Right lung (tissue), 5 donors: ENCODE data around the gene G3BP2. TPM values are rescaled to one million over a fixed set of nuclear protein-coding genes. Genes with fewer than 3 reads are reported as not detected.
A peak's percentile ranks its signal among the peaks of the same experiment; 100 is the strongest.

ENCODE experiments used
- DNase-seq, 2 donors: peaks; one replicate each; pipeline ENCODE4 v3.0.0-alpha.2; 2013
- polyA plus RNA-seq, 5 donors: library from polyadenylated mRNA; unstranded; fragments of 120-200 nt; gene quantifications; one replicate each; pipeline versions ENCODE4 v1.2.1 to v1.2.3, GENCODE V29; 2013; ENCODE audit warnings: inconsistent platforms in 1 of 5, low replicate concordance in 1 of 5; ENCODE audit not compliant: insufficient read length in 5 of 5, insufficient read depth in 1 of 5

G3BP2 gene
- polyA plus RNA-seq, 5 donors: 97.6 to 157 (median 127) TPM

DNA sequence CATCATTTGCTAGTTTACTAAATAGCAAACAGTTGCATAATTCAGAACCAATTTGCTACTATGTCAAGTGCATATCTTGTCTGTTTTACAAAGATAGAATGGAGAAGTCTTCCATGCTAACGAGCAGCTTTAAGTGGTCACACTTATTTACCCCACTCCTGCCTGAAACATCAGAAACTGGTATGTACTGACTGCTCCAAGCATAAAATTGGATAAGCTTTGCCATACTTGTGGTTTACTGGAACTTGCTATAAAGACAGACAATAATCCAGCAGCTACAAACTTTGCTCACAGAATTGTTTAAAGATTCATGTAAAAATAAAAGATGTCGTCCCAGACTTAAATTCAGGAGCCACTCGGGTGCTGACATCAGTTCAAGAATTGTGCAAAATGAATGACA is 29.6 kb downstream of the G3BP2 start:
- DNase-seq: no peak

DNA sequence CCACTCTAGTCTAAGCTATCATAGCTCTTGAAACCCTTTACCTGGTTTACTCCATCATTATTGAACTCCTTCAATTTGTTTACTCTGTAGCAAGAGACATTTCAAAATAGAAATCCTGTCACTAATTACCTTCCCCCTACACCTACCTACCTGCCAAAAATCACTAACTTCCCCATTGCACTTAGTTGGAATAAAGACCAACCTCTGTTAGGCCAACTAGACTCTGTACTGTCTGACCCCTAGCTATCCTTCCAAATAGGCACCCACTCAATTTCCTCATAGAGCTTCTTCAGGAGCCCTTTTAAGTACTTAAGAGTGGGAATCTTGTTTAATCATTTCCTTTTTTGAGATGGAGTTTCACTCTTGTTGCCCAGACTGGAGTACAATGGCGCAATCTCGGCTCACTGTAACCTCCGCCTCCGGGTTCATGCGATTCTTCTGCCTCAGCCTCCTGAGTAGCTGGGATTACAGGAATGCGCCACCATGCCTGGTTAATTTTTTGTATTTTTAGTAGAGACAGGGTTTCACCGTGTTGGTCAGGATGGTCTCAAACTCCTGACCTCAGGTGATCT is 34.0 kb downstream of the G3BP2 start:
- DNase-seq: no peak

DNA sequence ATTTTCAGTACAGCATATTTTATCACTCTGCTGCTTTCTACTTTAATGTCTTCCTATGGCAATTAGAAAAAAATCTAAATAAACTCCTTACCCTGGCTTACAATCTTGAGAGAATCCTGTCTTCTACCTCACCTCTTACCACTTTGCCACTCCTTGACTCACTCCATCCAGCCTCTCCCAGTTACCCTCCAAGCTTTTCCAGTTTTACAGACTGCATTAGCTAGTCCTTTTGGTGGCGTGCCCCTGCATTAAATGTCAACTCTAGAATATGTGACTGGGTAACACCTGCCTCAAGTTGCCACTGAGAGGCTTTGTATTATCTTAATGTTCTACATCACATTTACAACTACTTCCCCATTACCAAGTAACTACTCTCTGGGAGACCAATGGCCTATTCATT is 35.4 kb downstream of the G3BP2 start:
- DNase-seq: no peak

DNA sequence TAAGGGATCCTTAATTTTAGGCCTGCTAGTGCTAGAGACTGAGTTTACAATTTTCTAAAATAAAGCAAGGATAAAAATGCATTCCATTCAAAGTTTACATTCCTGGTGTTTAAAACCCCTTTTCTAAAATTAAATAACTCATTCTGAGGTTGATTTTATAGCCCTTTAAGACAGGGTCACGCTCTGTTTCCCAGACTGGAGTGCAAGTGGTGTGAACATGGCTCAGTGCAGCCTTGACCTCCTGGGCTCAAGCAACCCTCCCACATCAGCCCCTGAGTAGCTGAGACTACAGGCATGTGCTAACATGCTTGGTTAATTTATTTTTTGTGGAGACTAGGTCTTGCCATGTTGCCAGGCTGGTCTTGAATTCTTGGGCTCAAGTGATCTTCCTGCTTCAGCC is 36.0 kb downstream of the G3BP2 start:
- no peak for DNase-seq

DNA sequence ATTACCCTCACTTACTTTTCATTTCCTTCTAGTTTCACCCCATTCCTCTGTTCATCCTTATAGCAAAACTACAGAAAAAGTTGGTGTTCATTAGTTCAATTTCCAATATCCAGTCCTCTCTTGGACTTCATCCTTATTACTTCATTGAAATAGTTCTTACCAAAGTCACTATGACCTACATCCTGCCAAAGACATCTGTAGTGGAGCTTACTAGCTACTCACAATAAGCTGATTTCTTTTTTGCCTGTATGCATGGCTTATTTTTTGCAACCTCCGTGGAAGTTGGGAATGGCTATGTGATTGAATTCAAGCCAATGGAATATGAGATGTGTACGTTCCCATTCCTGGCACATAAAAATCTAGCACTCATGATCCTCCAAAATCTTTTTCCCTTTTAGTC is 38.3 kb downstream of the G3BP2 start:
- DNase-seq: no peak

DNA sequence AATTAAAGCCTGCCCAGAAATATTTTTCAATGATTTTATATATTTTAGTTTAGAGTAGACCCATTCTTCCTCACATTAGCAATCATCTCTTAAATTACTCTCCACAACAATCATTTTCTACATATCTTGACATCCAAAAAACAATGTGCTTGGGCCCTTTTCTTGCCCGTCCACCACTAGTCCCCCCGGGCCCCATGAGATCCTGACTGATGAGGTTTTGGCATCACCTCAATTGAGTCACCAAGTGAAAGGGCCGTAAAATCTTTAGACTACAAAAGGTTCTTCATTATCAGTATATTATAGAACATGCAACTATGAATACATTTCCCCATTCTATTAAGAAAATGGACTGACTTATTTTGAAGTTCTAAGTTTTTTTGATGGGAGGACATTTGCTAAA is 38.9 kb downstream of the G3BP2 start:
- DNase-seq: no peak

DNA sequence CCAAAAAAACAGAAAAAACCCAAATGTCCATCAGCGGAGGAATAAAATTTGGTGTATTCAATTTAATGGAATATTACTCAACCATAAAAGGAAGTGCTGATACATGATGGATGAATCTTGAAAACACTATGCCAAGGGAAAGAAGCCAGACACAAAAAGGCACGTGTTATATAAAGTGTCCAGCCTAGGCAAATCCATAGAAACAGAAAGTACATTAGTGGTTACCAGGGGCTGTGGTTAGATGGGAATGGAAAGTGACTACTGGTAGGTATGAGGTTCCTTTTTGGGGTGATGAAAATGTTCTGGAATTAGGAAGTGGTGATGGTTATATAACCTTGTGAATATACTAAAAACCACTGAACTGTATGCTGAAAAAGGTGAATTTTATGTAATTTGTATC is 39.4 kb downstream of the G3BP2 start:
- no peak for DNase-seq

DNA sequence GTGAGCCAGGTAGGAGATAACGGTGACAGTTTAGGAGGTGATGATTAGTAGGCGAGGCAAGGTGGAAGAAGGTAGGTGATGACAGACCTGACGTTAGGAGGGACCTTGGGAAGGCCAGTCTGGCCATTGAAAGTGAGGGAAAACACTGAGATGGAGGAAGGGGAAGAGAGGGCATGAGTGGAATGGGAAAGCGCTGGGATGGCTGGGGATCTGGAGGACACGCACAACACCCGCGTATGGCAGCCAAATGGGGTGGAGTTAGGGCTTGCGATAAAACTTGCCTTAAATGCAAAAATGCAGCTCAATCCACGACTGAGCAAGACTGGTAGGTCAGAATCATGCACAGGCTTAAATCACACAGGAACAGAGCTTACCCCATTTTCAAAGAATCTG is 42.3 kb downstream of the G3BP2 start:
- no peak for DNase-seq

DNA sequence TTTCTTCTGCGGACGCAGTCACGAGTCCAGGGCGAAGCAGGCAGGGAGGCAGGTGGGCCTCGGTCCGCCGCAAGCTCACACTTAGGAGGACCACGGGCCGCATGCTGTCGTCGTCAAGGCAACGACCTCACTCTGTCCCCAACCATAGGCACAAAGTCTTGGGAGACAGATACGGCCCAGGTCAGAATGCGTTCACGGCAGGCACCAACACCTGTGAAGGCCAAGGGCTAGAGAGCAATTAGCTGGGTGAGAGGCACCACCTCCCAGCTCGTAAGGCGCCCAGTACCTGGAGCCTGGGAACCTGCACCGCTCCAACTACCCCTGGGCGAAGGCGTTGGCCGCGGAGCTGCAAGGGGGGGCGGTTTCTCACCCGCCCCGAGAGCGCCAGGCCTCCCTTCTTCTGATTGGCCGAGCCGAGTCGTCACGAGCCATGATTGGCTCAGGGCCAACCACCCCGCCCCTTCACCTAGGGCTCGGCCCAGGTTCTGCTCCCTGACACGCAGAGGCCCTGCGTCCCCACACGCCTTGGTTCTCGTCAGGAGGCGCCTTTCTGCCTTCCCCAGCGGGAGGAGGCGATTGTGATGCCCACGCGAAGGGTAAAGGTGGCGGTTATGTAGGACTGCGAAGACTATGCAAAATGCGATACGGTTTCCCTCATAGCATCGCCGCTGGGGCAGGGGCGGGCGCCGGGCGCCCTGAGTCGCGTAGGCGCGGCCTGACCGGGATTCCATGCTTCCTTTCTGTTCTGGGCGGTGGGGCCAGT is 42.9 kb downstream of the G3BP2 start, which contains the start of gene CDKL2:
CDKL2 (minus strand) TSS at position 355 of the 763 bp plus-strand sequence. CDS start 4,540 bp downstream, outside the sequence.
- DNase-seq: peak; percentile 73 to 77

DNA sequence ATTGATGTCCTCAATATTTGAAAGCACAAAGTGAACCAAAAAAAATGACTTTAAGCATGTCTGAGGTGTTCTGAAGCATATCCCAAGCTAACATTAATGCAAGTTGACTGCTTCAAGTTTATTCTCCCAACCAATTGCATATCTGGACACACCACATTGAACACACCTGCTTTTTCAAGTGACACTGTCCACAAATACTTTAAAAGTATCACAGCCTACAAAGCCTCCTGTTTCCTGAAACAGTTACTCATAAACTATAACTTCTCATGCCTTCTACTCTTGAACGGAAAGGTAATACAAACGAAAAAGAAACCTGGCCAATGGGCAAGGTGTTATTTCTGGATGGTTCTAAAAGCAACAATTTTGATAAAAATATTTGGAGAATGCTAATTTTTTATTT is 44.0 kb downstream of the G3BP2 start:
- no peak for DNase-seq

DNA sequence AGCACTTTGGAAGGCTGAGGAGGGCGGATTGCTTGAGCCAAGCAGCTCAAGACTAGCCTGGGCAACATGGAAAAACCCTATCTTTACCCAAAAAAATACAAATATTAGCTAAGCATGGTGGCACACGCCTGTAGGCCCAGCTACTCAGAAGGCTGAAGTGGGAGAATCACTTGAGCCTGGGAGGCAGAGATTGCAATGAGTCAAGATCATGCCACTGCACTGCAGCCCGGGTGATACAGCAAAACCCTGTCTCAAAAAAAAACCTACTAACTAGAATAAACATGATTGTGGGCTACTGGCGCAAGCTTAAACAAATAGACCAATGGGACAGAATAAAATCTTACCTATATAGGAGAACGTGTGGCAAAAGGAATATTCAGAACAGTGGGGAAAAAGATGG is 50.2 kb downstream of the G3BP2 start:
- DNase-seq: no peak

DNA sequence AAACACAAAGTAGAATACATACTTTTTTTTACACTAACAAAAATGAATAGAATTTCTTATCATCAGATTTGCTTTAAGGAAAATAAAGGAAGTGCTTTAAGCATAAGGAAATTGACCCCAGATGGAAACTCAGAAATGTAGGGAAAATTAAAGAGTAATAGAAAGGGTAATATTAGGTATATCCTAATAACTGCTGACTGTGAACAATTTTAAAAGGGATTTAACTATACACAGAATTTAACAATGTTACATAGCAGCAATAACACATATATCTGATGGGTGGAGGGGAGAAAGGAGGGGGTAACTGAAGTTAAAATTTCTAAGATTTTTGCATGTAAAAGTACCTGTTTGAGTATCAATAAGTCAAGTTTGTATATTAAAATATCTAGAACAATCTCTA is 51.5 kb downstream of the G3BP2 start:
- DNase-seq: no peak

DNA sequence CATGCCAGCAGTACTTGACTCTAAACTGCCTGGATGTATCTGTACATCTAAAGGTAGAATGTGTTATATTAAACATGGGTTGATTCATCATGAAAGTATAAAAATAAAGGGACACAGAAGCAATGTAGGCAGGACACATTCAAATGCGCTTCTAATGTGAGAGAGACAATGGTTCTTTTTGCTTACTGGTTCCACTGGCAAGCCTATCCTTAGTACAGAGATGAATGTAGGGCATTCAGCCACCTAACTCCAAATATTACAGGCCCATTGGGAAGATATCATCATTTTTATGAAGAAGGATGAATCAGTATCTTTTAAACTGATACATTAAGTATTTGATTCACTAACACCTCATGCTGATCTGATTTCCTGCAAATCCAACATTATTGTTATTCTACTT is 60.9 kb downstream of the G3BP2 start:
- no peak for DNase-seq

DNA sequence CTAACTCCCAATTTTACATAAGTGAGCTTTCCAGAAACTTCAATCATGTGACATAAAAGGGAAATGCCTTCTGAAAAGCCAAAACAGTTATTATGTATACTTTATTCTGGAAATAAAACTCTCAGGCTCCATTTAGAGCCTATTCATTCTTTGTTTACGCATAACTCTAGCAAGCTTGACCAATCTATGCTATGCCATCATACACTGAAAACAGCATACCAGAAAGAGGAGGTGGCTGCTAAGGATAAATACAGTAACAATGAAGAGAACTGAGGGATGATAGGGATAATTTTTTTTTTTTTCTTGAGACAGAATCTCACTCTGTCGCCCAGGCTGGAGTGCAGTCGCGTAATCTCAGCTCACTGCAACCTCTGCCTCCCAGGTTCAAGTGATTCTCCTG is 67.3 kb downstream of the G3BP2 start:
- no peak for DNase-seq

DNA sequence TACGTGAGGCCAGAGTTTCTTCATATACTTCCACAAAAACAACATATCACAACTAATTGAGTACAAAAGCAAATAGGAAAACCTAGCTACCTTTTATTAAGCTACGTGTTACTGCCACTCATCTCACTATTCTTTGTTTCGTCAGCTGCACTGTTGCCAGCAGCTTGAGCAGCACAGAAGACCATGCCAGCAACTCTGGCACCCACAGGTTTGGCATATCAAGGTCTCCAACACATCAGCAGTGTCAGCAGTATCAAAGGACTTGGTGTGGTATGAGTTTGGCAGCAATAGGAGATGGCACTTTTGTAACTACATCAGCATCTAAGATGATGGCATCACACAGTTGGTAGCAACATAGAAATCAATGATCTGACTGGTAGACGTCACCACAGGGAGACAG is 73.6 kb downstream of the G3BP2 start:
- DNase-seq: no peak

DNA sequence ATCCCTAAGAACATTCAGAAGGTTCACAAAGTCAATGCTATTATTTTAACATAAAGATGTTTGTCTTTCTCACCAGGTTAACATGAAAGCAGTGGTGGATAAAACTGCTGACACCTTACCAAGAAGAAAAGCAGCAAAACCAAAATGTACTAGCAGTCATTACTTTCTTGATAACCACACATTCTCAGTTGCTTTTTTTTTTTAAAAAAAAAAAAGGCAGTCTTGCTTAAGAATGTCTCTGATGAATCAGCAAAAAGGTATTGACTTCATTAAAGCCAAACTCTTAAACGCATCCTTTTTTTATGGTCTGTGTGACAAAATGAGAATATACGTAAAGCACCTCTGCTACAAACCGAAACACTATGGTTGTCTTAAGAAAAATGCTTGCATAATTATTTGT is 74.8 kb downstream of the G3BP2 start:
- DNase-seq: no peak

DNA sequence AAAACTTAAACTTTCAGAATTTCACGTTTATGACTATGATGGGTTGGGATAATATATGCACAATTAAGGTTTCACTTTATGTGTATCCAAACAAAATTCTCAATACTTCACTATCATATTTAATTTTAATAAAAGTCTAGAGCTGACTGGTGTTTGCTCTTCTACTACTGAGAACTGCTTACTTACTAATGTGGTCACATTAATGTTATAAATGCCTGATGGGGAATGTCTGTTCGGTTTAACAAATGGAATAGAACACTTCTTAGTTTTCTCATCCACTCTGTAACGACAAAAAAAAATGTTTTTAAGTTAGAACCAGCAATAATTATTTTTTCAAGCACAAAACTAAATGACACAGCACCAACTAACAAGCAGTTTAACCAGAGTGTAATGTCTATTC is 77.2 kb downstream of the G3BP2 start:
- DNase-seq: no peak

DNA sequence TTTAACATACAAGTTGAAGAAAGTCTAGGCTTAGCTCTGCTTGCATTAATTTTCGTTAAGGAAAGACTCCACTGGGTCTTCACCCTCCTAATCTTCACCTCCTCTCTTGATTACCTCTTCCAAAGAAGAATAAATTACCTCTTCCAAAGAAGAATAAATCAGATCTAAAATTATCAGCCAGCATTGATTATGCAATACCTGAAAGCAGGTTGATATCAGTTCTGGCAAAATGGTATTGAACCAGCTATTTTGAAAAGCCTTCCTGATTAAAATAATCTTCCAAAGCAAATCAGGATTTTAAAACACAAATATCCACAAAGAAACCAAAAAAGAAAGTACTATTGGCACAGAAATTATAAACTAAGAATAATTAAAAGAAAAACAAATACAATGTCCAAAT is 79.8 kb downstream of the G3BP2 start:
- no peak for DNase-seq

Other genes starting within 250 kb of the G3BP2 start
- 10 to 100 TPM; 31.9 to 47.3 (median 44.0) TPM for gene RCHY1, start 159.0 kb downstream of the G3BP2 start, polyA plus RNA-seq
- 10 to 100 TPM; 17.8 to 39.9 (median 32.4) TPM for gene THAP6, start 158.9 kb downstream of the G3BP2 start, polyA plus RNA-seq
- gene ODAPH, start 117.3 kb downstream of the G3BP2 start, polyA plus RNA-seq: under 1 TPM in 3 of 5 donors, not detected in 2; 0.08 to 0.64 (median 0.19) TPM
- gene CDKL2, start 42.9 kb downstream of the G3BP2 start, polyA plus RNA-seq: 1 to 10 TPM; 2.4 to 6.2 (median 5.5) TPM
- gene USO1, start 51.2 kb upstream of the G3BP2 start, polyA plus RNA-seq: 10 to 100 TPM; 65.2 to 87.4 (median 76.7) TPM
- under 1 TPM; 0.04 to 0.50 (median 0.09) TPM for gene PPEF2, start 229.0 kb upstream of the G3BP2 start, polyA plus RNA-seq